BJ (cell line): ENCODE data around the gene PTPRU. TPM values are rescaled to one million over a fixed set of nuclear protein-coding genes. Genes with fewer than 3 reads are reported as not detected.

Source experiments
- CTCF ChIA-PET: fragments of 350-600 bp; formaldehyde crosslinking; extraction: SDS; loops from one replicate; lab custom pipeline; 2021; ENCODE audit warnings: antibody characterized with exemption, inconsistent platforms; lab: Yijun Ruan, JAX
- POLR2A ChIA-PET: fragments of 300-600 bp; sonication (Branson Sonifier 250); formaldehyde crosslinking; extraction: SDS; loops from one replicate; lab custom pipeline; 2021; ENCODE audit warnings: antibody characterized with exemption; lab: Charles Lee
- DNase-seq: peaks from one replicate; pipeline ENCODE4 v3.0.0-alpha.2; 2011; ENCODE audit warnings: low read depth
- H3K27me3 ChIP-seq: 2 replicates; pipeline ENCODE4 v1.6.0; 2011; ENCODE audit warnings: low read length; ENCODE audit not compliant: control insufficient read depth, insufficient read depth
- H3K36me3 ChIP-seq: 2 replicates; pipeline ENCODE4 v1.5.1; 2011; ENCODE audit warnings: low read length; ENCODE audit not compliant: control insufficient read depth, insufficient read depth
- H3K4me3 ChIP-seq: 2 replicates; pipeline ENCODE4 v1.5.1; 2011; ENCODE audit warnings: low read depth, mild to moderate bottlenecking, control low read depth, low read length
- CTCF ChIP-seq: IDR thresholded peaks from 2 replicates; pipeline ENCODE4 v1.5.1; 2011; ENCODE audit warnings: low read depth, mild to moderate bottlenecking, control low read depth, inconsistent platforms, low read length, moderate library complexity; ENCODE audit not compliant: insufficient read depth
- polyA plus RNA-seq: library from polyadenylated mRNA; depleted of rRNA; stranded (reverse); fragments of >200 nt; gene quantifications from 2 replicates; pipeline ENCODE4 v1.2.3, GENCODE V29; 2011

PTPRU gene
- polyA plus RNA-seq, 1 experiment = 19.8 TPM

- ChIA-PET POLR2A (no interaction called here), CTCF (no interaction called here)
- no peak for DNase-seq
- Histone ChIP-seq H3K27me3 (no peaks in the 10 kb centered on the region), H3K4me3 (no peak overlapping the region), H3K36me3 (peaks cover 15% of the 10 kb centered on the region)
- no peak for TF ChIP-seq CTCF
Observed at GRCh38 chr1:29326123-29326522, 89.8 kb downstream of the PTPRU start.

DNA sequence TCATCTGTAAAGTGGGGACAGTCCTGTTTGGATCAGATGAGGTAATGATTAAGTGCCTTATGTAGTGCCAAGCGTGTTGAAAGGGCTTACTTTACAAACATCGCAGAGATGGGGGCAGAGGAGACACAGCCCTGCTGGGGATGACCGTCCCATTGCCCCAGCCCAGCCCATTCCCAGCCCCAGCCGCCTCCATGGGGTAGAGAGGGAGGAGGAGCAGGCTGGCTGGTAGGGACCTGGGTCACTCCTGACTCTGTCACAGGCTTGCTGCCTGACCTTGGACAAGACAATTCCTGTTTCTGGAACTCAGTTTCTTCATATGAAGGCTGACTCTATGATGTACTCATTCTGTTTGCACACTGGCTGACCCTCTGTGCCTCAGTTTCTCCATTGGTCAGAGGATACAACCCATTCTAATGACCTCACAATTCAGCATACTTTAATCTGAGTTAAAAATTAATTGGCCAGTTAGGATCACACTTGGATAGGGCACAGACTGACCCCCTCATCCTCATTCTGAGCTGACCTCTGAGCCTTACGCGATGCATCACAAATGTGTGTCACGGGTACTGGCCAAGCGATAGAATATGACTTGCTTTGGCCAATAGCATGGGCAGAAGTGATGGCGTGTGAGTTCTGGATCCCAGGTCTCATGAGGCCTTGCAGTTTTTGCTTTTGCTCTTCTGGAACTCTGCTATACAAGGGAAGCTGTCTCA is 91.1 kb downstream of the PTPRU start:
- CTCF ChIA-PET = interaction anchor here (0.5 kb wide), 1 partner anchor 760 kb away, joined by 4 read pairs; no protein-coding TSS in a partner anchor
- POLR2A ChIA-PET = no interaction called here

GRCh38 chr1:29329022-29329775 is 92.9 kb downstream of the PTPRU start:
- ChIA-PET CTCF (interaction anchor here (1.2 to 1.6 kb wide), 2 partner anchors 9 to 10 kb away, joined by 3 to 6 read pairs; no protein-coding TSS in a partner anchor), POLR2A (no interaction called here)
- no peak for DNase-seq
- no peak for TF ChIP-seq CTCF
- Histone ChIP-seq H3K4me3 (no peak overlapping the region), H3K27me3 (no peaks in the 10 kb centered on the region), H3K36me3 (peaks cover 12% of the 10 kb centered on the region)

More for the DNA sequence above, 91.1 kb downstream of the PTPRU start:
- no peak overlapping the region for H3K4me3 ChIP-seq
- no peak for DNase-seq
- no peaks in the 10 kb centered on the region for H3K27me3 ChIP-seq
- peaks cover 14% of the 10 kb centered on the region for H3K36me3 ChIP-seq
- TF ChIP-seq CTCF = no peak

- peaks cover 12% of the 10 kb centered on the region for H3K36me3 ChIP-seq
- no peak for TF ChIP-seq CTCF
- H3K27me3 ChIP-seq = no peaks in the 10 kb centered on the region
- POLR2A ChIA-PET = no interaction called here
- CTCF ChIA-PET = interaction anchor here (0.8 to 3.4 kb wide), 5 partner anchors 9 to 90 kb away, joined by 3 to 14 read pairs (median 4); no protein-coding TSS in a partner anchor
- H3K4me3 ChIP-seq = no peak overlapping the region
- DNase-seq = no peak
Observed at GRCh38 chr1:29330089-29330488, 93.8 kb downstream of the PTPRU start.

DNA sequence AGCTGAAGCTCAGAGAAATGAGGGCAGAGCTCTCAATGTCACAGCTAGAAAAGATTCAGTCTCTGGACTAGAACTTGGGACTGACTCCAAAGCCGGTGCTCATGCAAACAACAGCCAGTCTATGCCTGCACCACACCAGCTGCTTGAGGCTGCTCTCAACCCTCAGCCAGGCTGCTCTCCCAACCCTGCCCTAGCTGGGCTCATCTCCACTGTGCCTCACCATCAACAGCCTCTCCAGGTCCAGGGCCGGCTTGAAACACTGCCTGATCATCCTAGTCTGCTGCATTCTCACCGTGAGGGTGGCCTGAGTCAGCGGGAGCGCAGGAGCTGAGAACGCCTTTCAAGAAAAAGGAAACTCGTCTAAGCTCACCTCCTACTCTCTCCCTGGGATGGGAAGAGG is 94.5 kb downstream of the PTPRU start:
- TF ChIP-seq CTCF = no peak
- Histone ChIP-seq H3K36me3 (peaks cover 7% of the 10 kb centered on the region), H3K27me3 (no peaks in the 10 kb centered on the region), H3K4me3 (no peak overlapping the region)
- CTCF ChIA-PET = interaction anchor here (0.6 to 3.4 kb wide), 8 partner anchors 8 to 134 kb away, joined by 3 to 14 read pairs (median 4); no protein-coding TSS in a partner anchor
- no peak for DNase-seq
- POLR2A ChIA-PET = no interaction called here
